HepG2 (cell line): ENCODE measurements around the gene SLBP. TPM values are rescaled to one million over a fixed set of nuclear protein-coding genes. Genes with fewer than 3 reads are reported as not detected.

Source experiments
- ATAC-seq: fragments of 200-7000 bp; cut with Tn5 transposase; 3 replicates; pipeline ENCODE4 v1.9.1; 2020; ENCODE audit warnings: mild to moderate bottlenecking, moderate library complexity
- BruUV-seq: library from RNA; stranded (reverse); fragments of 400-500 nt; replicated peaks from 2 replicates; lab custom pipeline; 2021; lab: Mats Ljungman, UMichigan
- CTCF ChIA-PET: fragments of 300-600 bp; formaldehyde crosslinking; extraction: SDS; loops from one replicate; lab custom pipeline; 2021; ENCODE audit warnings: low total read pairs, inconsistent platforms, low intra/inter-chr PET ratio; lab: Yijun Ruan, JAX
- POLR2A ChIA-PET: fragments of 350-600 bp; sonication (Branson Sonifier 250); formaldehyde crosslinking; loops from one replicate; lab custom pipeline; 2020; ENCODE audit warnings: antibody characterized with exemption, inconsistent platforms; lab: Yijun Ruan, JAX
- DNase-seq: peaks from one replicate; pipeline ENCODE4 v3.0.0-alpha.2; 2015; ENCODE audit warnings: low spot score
- FAIRE-seq: peaks from 3 replicates; lab custom pipeline; 2011; peaks lifted over from hg19 to GRCh38; lab: Jason Lieb, UNC
- H2AFZ ChIP-seq: one replicate; pipeline ENCODE4 v1.6.1; 2011; ENCODE audit warnings: low read length, inconsistent platforms
- H3K27ac ChIP-seq: fragments of 300-600 bp; 3 replicates; pipeline ENCODE4 v1.8.0; 2011; ENCODE audit warnings: mixed run types, mild to moderate bottlenecking, mixed read lengths, low read length, inconsistent platforms; ENCODE audit not compliant: insufficient read depth; ENCODE audit errors: extremely low read length
- H3K27me3 ChIP-seq, 2 experiments: fragments of 200-600 bp in 1 of 2; 2 replicates in 1 of 2; 3 replicates in 1 of 2; pipeline versions ENCODE4 v1.6.0 to v1.8.0; 2011; ENCODE audit warnings: low read length in 2 of 2, mild to moderate bottlenecking in 2 of 2, moderate library complexity in 2 of 2, inconsistent platforms in 1 of 2; ENCODE audit not compliant: insufficient read depth in 2 of 2, control insufficient read depth in 1 of 2
- H3K36me3 ChIP-seq, 2 experiments: fragments of 200-600 bp in 1 of 2; replicated peaks in 1 of 2; 2 replicates in 1 of 2; 3 replicates in 1 of 2; pipeline versions ENCODE4 v1.5.1 to v1.8.0; 2011; ENCODE audit warnings: low read length in 2 of 2, inconsistent platforms in 1 of 2; ENCODE audit not compliant: insufficient read depth in 2 of 2, control insufficient read depth in 1 of 2
- H3K4me1 ChIP-seq: 2 replicates; pipeline ENCODE4 v1.5.1; 2012; ENCODE audit warnings: low read length, inconsistent platforms; ENCODE audit not compliant: insufficient read depth
- H3K4me2 ChIP-seq: 2 replicates; pipeline ENCODE4 v1.6.0; 2011; ENCODE audit warnings: low read depth, low read length, inconsistent platforms
- H3K4me3 ChIP-seq, 3 experiments: fragments of 200-600 bp in 1 of 3; sonication (generic), shearing (Covaris generic) in 1 of 3; replicated peaks in 1 of 3; 2 replicates each; pipeline ENCODE4 v1.5.1; 2011 to 2016; ENCODE audit warnings: low read length in 3 of 3, inconsistent platforms in 2 of 3, low read depth in 2 of 3, mild to moderate bottlenecking in 2 of 3, control low read depth in 1 of 3, mixed read lengths in 1 of 3; ENCODE audit not compliant: insufficient read depth in 1 of 3
- H3K79me2 ChIP-seq: one replicate; pipeline ENCODE4 v1.6.1; 2011; ENCODE audit warnings: low read length, inconsistent platforms; ENCODE audit not compliant: insufficient read depth
- H3K9ac ChIP-seq: 2 replicates; pipeline ENCODE4 v1.6.0; 2011; ENCODE audit warnings: mild to moderate bottlenecking, low read depth, low read length, inconsistent platforms; ENCODE audit not compliant: insufficient read depth
- H3K9me3 ChIP-seq: 2 replicates; pipeline ENCODE4 v1.5.1; 2012; ENCODE audit warnings: mild to moderate bottlenecking, low read length
- H4K20me1 ChIP-seq: 2 replicates; pipeline ENCODE4 v1.6.0; 2011; ENCODE audit warnings: inconsistent platforms, mild to moderate bottlenecking, low read length, moderate library complexity; ENCODE audit not compliant: insufficient read depth
- MED8 ChIP-seq: sonication (generic); formaldehyde crosslinking; IDR thresholded peaks from 2 replicates; pipeline ENCODE4 v1.8.1; 2023; ENCODE audit warnings: mild to moderate bottlenecking, missing genetic modification reagents; ENCODE audit not compliant: insufficient replicate concordance
- YEATS4 ChIP-seq: sonication (generic); formaldehyde crosslinking; IDR thresholded peaks from 2 replicates; pipeline ENCODE4 v1.4.0; 2020; ENCODE audit warnings: missing genetic modification reagents, borderline replicate concordance
- ZNF34 ChIP-seq: sonication (generic); formaldehyde crosslinking; IDR thresholded peaks from 2 replicates; pipeline ENCODE4 v1.4.0; 2020; ENCODE audit warnings: mild to moderate bottlenecking, missing genetic modification reagents, borderline replicate concordance
- ZNF841 ChIP-seq: sonication (generic); formaldehyde crosslinking; IDR thresholded peaks from 2 replicates; pipeline ENCODE4 v1.8.1; 2023; ENCODE audit warnings: missing genetic modification reagents, borderline replicate concordance
- WGBS: methylation state at CpG from one replicate; pipeline ENCODE4 v1.1.6; 2017; ENCODE audit warnings: low lambda C conversion rate; 5-methylcytosine and 5-hydroxymethylcytosine counted together
- in situ Hi-C: cut with HindIII; loops from 2 replicates; pipeline ENCODE4 v1.10.0; 2017; ENCODE audit warnings: low pct_unique_long_range_greater_than_20kb; ENCODE audit not compliant: extremely low pct_ligation_motif_present
- intact Hi-C: fragments of 100-400 bp; cut with micrococcal nuclease; formaldehyde crosslinking; loops from one replicate; pipeline ENCODE4 v1.10.0; 2022; ENCODE audit not compliant: unreplicated experiment
- polyA plus RNA-seq, 8 experiments: library from polyadenylated mRNA; depleted of rRNA in 3 of 8; stranded (reverse) in 7 of 8; unstranded in 1 of 8; fragments of >200 nt; fragmentation: Illumina TruSeq in 4 of 8; extraction: Trizol in 4 of 8; gene quantifications; 2 replicates each; pipeline versions ENCODE4 v1.2.1 to v1.2.3, GENCODE V29; 2011 to 2016; ENCODE audit warnings: low read depth in 4 of 8, missing spikeins in 1 of 8, mixed read lengths in 1 of 8; ENCODE audit not compliant: insufficient read depth in 1 of 8
- total RNA-seq, 5 experiments: library from RNA; depleted of rRNA; stranded (reverse); fragments of >200 nt; fragmentation: Illumina TruSeq; extraction: Trizol; gene quantifications; 2 replicates each; pipeline ENCODE4 v1.2.3, GENCODE V29; 2016; ENCODE audit warnings: low read depth in 1 of 5
- TF ChIP-seq, protein P1 (sequence below): fragments of 450-650 bp; IDR thresholded peaks from 2 replicates; pipeline ENCODE4 v1.6.1; 2016

The SLBP gene
- total and polyA plus RNA-seq, 2 of the 13 experiments (the other 11 are each of a cell fraction or from before 2014, with no cell fraction given), result 43.9 to 104 TPM

GRCh38 chr4:1670279-1670678 is 41.8 kb downstream of the SLBP start:
- Histone ChIP-seq H3K27ac (no peak overlapping the region), H4K20me1 (no peaks in the 10 kb centered on the region), H3K9me3 (no peaks in the 10 kb centered on the region), H3K79me2 (no peaks in the 10 kb centered on the region), H3K9ac (no peak overlapping the region), H3K36me3 (no peaks in the 10 kb centered on the region), H2AFZ (no peak overlapping the region), H3K4me3 (no peak overlapping the region), H3K4me2 (no peak overlapping the region), H3K4me1 (no peaks in the 10 kb centered on the region), H3K27me3 (peaks cover 1 to 4% of the 10 kb centered on the region in 2 experiments; a peak in 2 of 5 replicates)
- ChIA-PET CTCF (no interaction called here), POLR2A (no interaction called here)
- intact Hi-C loops (no loop called here), in situ Hi-C loops (no loop called here)
- no peak for ATAC-seq
- WGBS, result no CpG with 5 or more reads among the region's 11 CpGs
- no peak for DNase-seq
- BruUV-seq, result no TSS peak
- no peak for FAIRE-seq
- TF ChIP-seq ZNF34 (no peak), ZNF841 (CRISPR knock-in tag) (no peak), YEATS4 (CRISPR knock-in tag) (no peak)

- POLR2A ChIA-PET, result no interaction called here
- ATAC-seq, result no peak
- in situ Hi-C loops, result no loop called here
- H3K9me3 ChIP-seq, result no peaks in the 10 kb centered on the region
- TF ChIP-seq, protein P1, sequence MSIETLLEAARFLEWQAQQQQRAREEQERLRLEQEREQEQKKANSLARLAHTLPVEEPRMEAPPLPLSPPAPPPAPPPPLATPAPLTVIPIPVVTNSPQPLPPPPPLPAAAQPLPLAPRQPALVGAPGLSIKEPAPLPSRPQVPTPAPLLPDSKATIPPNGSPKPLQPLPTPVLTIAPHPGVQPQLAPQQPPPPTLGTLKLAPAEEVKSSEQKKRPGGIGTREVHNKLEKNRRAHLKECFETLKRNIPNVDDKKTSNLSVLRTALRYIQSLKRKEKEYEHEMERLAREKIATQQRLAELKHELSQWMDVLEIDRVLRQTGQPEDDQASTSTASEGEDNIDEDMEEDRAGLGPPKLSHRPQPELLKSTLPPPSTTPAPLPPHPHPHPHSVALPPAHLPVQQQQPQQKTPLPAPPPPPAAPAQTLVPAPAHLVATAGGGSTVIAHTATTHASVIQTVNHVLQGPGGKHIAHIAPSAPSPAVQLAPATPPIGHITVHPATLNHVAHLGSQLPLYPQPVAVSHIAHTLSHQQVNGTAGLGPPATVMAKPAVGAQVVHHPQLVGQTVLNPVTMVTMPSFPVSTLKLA, result peak; percentile 81
- TF ChIP-seq MED8 (CRISPR knock-in tag), result no peak
- TF ChIP-seq, all 625 proteins: peak for 1
- no peak overlapping the region for H3K4me3 ChIP-seq
- H3K4me1 ChIP-seq, result no peaks in the 10 kb centered on the region
- H3K36me3 ChIP-seq, result no peaks in the 10 kb centered on the region
- 84% methylated on average over 10 of the region's 21 CpGs for WGBS
- no peak overlapping the region for H2AFZ ChIP-seq
- BruUV-seq, result no TSS peak
- no peak overlapping the region for H3K27ac ChIP-seq
- H4K20me1 ChIP-seq, result no peaks in the 10 kb centered on the region
- H3K4me2 ChIP-seq, result no peak overlapping the region
- intact Hi-C loops, result no loop called here
- peaks cover 0 to 1% of the 10 kb centered on the region in 2 experiments; a peak in 1 of 5 replicates for H3K27me3 ChIP-seq
- H3K79me2 ChIP-seq, result no peaks in the 10 kb centered on the region
- FAIRE-seq (no peak), DNase-seq (no peak)
- CTCF ChIA-PET, result no interaction called here
- H3K9ac ChIP-seq, result no peak overlapping the region
Measured at GRCh38 chr4:1669850-1670249, 42.3 kb downstream of the SLBP start.
